AG10803 (cell line): Measurements from ENCODE around the gene DTNB.
A peak's percentile ranks its signal among the peaks of the same experiment; 100 is the strongest.
"Not testable (repeated sequence)": the region's sequence is repeated elsewhere in the genome, so short reads cannot be mapped to it uniquely, and the experiment has no call there.

ENCODE experiments used
- DNase-seq: peaks from one replicate; pipeline ENCODE4 v3.0.0; 2010; ENCODE audit warnings: low read depth
- H3K4me3 ChIP-seq: 2 replicates; pipeline ENCODE4 v1.5.1; 2011; ENCODE audit warnings: mild to moderate bottlenecking, low read length, control low read depth
- CTCF ChIP-seq: conservative IDR thresholded peaks from 2 replicates; pipeline ENCODE4 v1.5.1; 2011; ENCODE audit warnings: mild to moderate bottlenecking, low read length, control low read depth, inconsistent platforms

The DTNB gene

DNA sequence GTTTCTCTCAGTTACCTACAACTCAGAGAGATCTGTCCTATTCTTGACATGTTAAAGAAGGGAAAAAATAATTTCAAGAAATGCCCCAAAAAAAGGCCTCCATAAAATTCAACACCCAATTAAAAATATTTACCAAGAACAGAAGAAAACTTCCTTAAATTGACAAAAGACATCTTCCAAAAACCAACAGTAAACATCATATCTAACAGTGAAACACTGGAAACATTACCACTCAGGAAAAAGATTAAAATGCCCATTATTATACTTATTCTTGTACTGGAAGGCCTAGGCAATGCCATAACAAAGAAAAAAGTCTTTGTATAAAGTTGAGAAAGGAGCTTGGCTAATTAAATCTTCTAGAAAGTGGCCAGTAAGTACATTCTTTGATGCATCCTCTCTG lies 7.2 kb downstream of the DTNB start:
- no peak for DNase-seq
- H3K4me3 ChIP-seq: no peak overlapping the region
- no peak for TF ChIP-seq CTCF

DNA sequence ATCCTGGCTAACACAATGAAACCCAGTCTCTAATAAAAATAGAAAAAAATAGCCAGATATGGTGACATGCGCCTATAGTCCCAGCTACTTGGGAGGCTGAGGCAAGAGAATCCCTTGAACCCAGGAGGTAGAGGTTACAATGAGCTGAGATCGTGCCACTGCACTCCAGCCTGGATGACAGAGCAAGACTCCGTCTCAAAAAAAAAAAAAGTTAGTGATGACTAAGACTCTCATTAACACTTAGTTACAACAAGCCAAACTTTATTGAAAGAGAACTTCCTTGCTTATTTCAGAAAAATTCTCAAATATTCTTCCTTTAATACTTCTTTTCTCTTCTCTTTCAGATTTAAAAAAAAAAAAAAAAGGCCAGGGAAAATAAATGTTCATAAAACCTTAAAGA lies 7.9 kb downstream of the DTNB start:
- DNase-seq, H3K4me3 ChIP-seq: not testable (repeated sequence)

GRCh38 chr2:25664965-25665307 lies 8.4 kb downstream of the DTNB start:
- TF ChIP-seq CTCF: no peak
- DNase-seq: no peak
- no peak overlapping the region for H3K4me3 ChIP-seq

GRCh38 chr2:25664183-25664964 lies 9.0 kb downstream of the DTNB start:
- DNase-seq: peak; percentile 54
- no peak overlapping the region for H3K4me3 ChIP-seq
- TF ChIP-seq CTCF: peak; percentile 78

GRCh38 chr2:25655316-25655715 lies 18.1 kb downstream of the DTNB start:
- TF ChIP-seq CTCF: no peak
- no peak for DNase-seq
- no peak overlapping the region for H3K4me3 ChIP-seq

- no peak overlapping the region for H3K4me3 ChIP-seq
- TF ChIP-seq CTCF: no peak
- DNase-seq: no peak
Measured at GRCh38 chr2:25654801-25655200, 18.6 kb downstream of the DTNB start.

- DNase-seq: no peak
- no peak for TF ChIP-seq CTCF
- H3K4me3 ChIP-seq: no peak overlapping the region
Measured at GRCh38 chr2:25651782-25652455, 21.5 kb downstream of the DTNB start.
